Muscle layer of duodenum (tissue), 2 donors: ENCODE data around the gene TRABD.
"Not testable (repeated sequence)": the region's sequence is repeated elsewhere in the genome, so short reads cannot be mapped to it uniquely, and the experiment has no call there.

Source experiments
- H3K27ac ChIP-seq: one replicate; pipeline ENCODE4 v1.7.0; 2013; ENCODE audit warnings: mild to moderate bottlenecking, low read length
- H3K27me3 ChIP-seq: one replicate; pipeline ENCODE4 v1.7.0; 2013; ENCODE audit warnings: low read depth, mild to moderate bottlenecking, control low read depth, low read length
- H3K36me3 ChIP-seq, 2 donors: one replicate each; pipeline ENCODE4 v1.7.0; 2013; ENCODE audit warnings: low read length in 2 of 2, control low read depth in 1 of 2, mild to moderate bottlenecking in 1 of 2; ENCODE audit not compliant: insufficient read depth in 2 of 2, control insufficient read depth in 1 of 2
- H3K4me1 ChIP-seq, 2 donors: one replicate each; pipeline ENCODE4 v1.7.0; 2013; ENCODE audit warnings: low read length in 2 of 2, mild to moderate bottlenecking in 2 of 2, control low read depth in 1 of 2, moderate library complexity in 1 of 2; ENCODE audit not compliant: insufficient read depth in 2 of 2, control insufficient read depth in 1 of 2
- H3K4me3 ChIP-seq, 2 donors: one replicate each; pipeline ENCODE4 v1.7.0; 2013; ENCODE audit warnings: low read length in 2 of 2, low read depth in 1 of 2, mild to moderate bottlenecking in 1 of 2
- H3K9me3 ChIP-seq, 2 donors: one replicate each; pipeline ENCODE4 v1.7.0; 2013; ENCODE audit warnings: low read length in 2 of 2, control low read depth in 1 of 2, mild to moderate bottlenecking in 1 of 2; ENCODE audit not compliant: control insufficient read depth in 1 of 2
- donor health status: healthy.

The TRABD gene

DNA sequence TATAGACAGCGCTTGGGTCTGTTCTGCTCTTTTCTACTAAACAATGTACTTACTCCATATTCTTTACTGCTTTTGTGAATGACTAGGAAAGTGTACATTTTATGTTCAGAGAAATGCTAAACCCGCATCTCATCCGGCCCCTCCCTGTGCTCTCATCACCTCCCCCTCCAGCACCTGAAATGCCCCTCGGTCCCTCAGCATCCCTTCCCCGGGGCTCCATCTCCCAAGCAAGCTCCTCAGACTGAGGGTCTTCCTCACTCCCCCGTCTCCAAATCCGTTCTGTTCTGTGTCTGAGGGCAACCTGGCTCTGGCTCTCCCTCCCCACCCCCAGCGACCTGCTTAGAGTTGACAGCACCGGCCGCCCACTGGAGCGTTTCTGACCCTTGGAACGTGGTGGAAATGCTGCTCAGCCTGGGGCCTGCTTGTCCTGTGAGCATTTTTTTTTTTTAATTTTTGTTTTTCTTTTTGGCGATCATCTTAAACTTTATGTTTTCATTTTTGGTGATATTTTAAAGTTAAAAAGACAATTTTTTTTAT is 16.5 kb downstream of the TRABD start:
- Histone ChIP-seq H3K9me3 (no peaks in the 10 kb centered on the region), H3K4me1 (peaks cover 4 to 36% of the 10 kb centered on the region in 2 donors), H3K27me3 (no peaks in the 10 kb centered on the region), H3K36me3 (peaks cover 0 to 19% of the 10 kb centered on the region in 2 donors), H3K27ac (no peak overlapping the region), H3K4me3 (peak overlapping the region; percentile 53 to 82)

DNA sequence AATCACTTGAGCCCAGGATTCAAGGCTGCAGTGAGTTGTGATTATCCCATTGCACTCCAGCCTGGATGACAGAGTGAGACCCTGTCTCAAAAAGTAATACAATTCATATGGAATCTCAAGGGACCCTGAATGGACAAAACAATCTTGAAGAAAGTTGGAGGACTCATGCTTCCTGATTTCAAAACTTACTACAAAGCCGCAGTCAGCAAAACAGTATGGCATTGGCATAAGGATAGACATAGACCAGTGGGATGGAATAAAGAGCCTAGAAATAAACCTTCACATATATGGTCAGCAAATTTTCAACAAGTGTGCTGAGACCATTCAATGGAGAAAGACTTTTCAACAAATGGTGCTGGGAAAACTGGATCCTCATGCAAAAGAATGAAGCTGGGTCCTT is 17.6 kb downstream of the TRABD start:
- Histone ChIP-seq H3K9me3 (no peaks in the 10 kb centered on the region), H3K27ac (no peak overlapping the region), H3K27me3 (no peaks in the 10 kb centered on the region), H3K4me1 (peaks cover 4 to 36% of the 10 kb centered on the region in 2 donors), H3K4me3 (no peak overlapping the region), H3K36me3 (peaks cover under 1 to 17% of the 10 kb centered on the region in 2 donors)

- Histone ChIP-seq H3K27ac (no peak overlapping the region), H3K4me1 (peaks cover 4 to 32% of the 10 kb centered on the region in 2 donors), H3K4me3 (no peak overlapping the region), H3K36me3 (peaks cover 3 to 22% of the 10 kb centered on the region in 2 donors), H3K9me3 (no peaks in the 10 kb centered on the region), H3K27me3 (no peaks in the 10 kb centered on the region)
These were observed 18.9 kb downstream of the TRABD start for GRCh38 chr22:50204571-50204970.

- not testable (repeated sequence) for H3K9me3 ChIP-seq, H3K27me3 ChIP-seq, H3K27ac ChIP-seq, H3K4me3 ChIP-seq
- peaks cover 4 to 32% of the 10 kb centered on the region in 2 donors for H3K4me1 ChIP-seq
- peaks cover 3 to 22% of the 10 kb centered on the region in 2 donors for H3K36me3 ChIP-seq
These were observed 19.3 kb downstream of the TRABD start for GRCh38 chr22:50204998-50205397.

DNA sequence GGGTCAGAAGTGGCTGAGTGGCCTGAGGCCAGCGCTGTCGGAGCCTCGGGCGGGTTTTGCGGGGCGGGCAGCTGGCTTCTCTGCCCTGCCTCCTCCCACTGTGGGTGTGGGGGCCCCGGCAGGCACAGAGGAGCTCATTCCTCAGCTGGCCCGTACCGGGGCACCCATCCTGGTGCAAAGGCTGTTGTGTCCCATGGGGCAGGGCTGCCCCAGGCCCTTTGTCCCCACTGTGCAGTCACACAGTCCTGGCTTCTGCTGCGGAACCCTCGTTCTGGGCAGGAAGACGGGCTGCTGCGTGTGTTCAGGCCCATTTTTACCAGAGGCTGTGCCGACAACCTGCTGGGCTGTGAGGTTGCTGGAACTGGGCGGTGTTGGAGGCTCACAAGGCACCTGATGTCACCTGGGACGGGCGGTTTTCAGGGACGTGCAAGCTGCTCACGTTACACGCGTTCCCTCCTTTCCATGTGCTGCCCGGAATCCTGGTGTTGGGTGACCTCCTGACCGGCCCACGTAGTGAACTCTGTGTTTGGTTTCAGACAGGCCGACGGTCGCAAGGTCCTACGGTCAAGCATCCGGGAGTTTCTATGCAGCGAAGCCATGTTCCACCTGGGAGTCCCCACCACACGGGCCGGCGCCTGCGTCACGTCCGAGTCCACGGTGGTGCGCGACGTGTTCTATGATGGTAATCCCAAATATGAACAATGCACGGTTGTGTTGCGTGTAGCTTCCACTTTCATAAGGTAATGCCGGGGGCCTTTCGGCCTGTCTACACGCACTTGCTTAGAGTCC is 20.3 kb downstream of the TRABD start:
- no peak overlapping the region for H3K27ac ChIP-seq
- peaks cover 4 to 30% of the 10 kb centered on the region in 2 donors for H3K4me1 ChIP-seq
- H3K27me3 ChIP-seq: no peaks in the 10 kb centered on the region
- peaks cover 6 to 30% of the 10 kb centered on the region in 2 donors for H3K36me3 ChIP-seq
- no peaks in the 10 kb centered on the region for H3K9me3 ChIP-seq
- H3K4me3 ChIP-seq: no peak overlapping the region

DNA sequence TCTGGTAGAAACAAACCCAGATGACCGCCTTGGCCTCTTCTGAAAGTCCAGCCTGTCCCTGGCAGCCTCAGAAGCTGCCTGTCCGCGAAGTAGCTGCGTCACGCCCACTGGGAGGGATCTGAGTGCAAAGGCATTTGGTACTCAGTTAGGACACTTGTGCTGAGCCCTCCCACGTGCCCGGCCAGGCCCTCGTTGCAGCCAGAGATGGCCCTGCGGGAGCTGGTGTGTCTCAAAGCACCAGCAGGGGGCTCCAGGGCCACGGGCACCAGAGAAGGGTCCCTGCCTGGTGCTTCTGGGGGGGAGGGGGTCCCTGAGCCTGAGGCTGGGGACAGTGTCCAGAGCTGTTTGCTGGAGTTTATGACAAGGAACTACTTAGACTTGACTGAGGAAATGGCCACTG is 20.9 kb downstream of the TRABD start:
- peaks cover 10 to 35% of the 10 kb centered on the region in 2 donors for H3K36me3 ChIP-seq
- peaks cover 4 to 30% of the 10 kb centered on the region in 2 donors for H3K4me1 ChIP-seq

DNA sequence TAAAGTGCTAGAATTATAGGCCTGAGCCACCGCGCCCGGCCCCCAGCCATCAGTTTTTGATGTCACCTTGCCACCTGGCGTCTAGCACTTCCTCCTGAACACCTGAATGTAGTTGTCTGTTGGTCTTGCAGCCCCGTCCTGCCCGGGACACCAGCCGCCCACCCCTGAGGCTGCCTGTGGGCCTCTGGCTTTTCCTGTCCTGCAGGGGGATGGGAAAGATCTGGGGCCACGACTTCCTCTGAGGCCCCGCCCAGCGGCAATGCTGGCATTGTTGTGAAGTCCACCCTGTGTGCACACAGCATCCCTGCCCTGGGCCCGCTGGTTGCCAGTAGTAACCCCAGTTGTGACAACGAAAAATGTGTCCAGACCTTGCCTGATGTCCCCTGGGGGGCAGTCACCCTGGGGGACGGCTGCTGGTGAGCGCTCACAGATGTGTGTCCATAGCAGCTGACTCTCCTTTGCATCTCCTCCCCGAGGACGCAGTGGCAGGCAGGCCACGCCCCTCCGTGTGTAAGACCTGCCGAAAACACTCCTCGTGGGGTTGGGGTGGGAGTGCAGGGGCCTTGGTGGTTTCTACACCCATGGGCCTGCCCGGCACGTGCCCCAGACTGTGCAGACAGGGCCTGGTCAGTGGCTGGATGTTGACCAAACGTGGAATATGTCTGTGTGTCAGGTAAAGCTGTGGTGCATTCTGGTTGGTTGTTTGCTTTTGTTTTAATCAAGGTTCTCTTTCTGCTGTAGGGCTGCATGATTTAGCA is 21.8 kb downstream of the TRABD start:
- peaks cover 15 to 43% of the 10 kb centered on the region in 2 donors for H3K36me3 ChIP-seq
- no peak overlapping the region for H3K4me3 ChIP-seq
- H3K4me1 ChIP-seq: peaks cover 0 to 20% of the 10 kb centered on the region in 2 donors
- no peak overlapping the region for H3K27ac ChIP-seq
- no peaks in the 10 kb centered on the region for H3K27me3 ChIP-seq
- H3K9me3 ChIP-seq: no peaks in the 10 kb centered on the region

More for the DNA sequence above, 20.9 kb downstream of the TRABD start:
- Histone ChIP-seq H3K27ac (no peak overlapping the region), H3K4me3 (no peak overlapping the region), H3K9me3 (no peaks in the 10 kb centered on the region), H3K27me3 (no peaks in the 10 kb centered on the region)

- Histone ChIP-seq H3K36me3 (peaks cover 24 to 47% of the 10 kb centered on the region in 2 donors), H3K27me3 (no peaks in the 10 kb centered on the region), H3K27ac (no peak overlapping the region), H3K4me3 (no peak overlapping the region), H3K9me3 (no peaks in the 10 kb centered on the region), H3K4me1 (peaks cover 0 to 17% of the 10 kb centered on the region in 2 donors)
These were observed 22.8 kb downstream of the TRABD start for GRCh38 chr22:50208430-50208938.

GRCh38 chr22:50208939-50209892 is 23.5 kb downstream of the TRABD start:
- no peak overlapping the region for H3K27ac ChIP-seq
- no peaks in the 10 kb centered on the region for H3K27me3 ChIP-seq
- no peak overlapping the region for H3K4me3 ChIP-seq
- peaks cover 25 to 46% of the 10 kb centered on the region in 2 donors for H3K36me3 ChIP-seq
- H3K9me3 ChIP-seq: no peaks in the 10 kb centered on the region
- peaks cover 0 to 17% of the 10 kb centered on the region in 2 donors for H3K4me1 ChIP-seq

DNA sequence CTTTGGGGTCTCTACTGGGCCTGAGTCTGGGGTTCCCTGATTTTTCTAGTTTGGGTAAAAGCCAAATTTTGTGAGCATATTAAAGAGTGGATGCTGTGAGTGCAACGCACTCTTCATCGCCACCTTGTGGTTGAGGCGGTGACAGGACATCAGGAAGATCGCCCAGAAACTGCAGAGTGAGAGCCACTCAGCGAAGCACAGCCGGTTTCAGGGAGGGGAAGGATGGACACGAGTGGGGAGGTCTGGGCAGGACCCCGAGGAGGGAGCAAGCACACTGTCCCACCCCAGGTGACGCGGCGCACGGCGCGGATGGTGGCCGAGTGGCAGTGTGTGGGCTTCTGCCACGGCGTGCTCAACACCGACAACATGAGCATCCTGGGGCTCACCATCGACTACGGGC is 24.2 kb downstream of the TRABD start:
- Histone ChIP-seq H3K27me3 (no peaks in the 10 kb centered on the region), H3K4me3 (no peak overlapping the region), H3K27ac (no peak overlapping the region), H3K36me3 (peaks cover 27 to 50% of the 10 kb centered on the region in 2 donors), H3K4me1 (peaks cover 0 to 17% of the 10 kb centered on the region in 2 donors), H3K9me3 (no peaks in the 10 kb centered on the region)
